NCI-H2081 treated with DMSO at 0.1 percent for 48 hours (cell line): ENCODE results near the gene EXOC3.
"Not testable (repeated sequence)": the region's sequence is repeated elsewhere in the genome, so short reads cannot be mapped to it uniquely, and the experiment has no call there.

Experiments
- DNase-seq: peaks from one replicate; lab custom pipeline; 2025; lab: John Stamatoyannopoulos, UW

The EXOC3 gene

GRCh38 chr5:407051-407450 is 35.9 kb upstream of the EXOC3 start:
- DNase-seq = no peak

- peak; percentile 73 for DNase-seq
These were observed 35.1 kb upstream of the EXOC3 start for GRCh38 chr5:407801-408268.

DNA sequence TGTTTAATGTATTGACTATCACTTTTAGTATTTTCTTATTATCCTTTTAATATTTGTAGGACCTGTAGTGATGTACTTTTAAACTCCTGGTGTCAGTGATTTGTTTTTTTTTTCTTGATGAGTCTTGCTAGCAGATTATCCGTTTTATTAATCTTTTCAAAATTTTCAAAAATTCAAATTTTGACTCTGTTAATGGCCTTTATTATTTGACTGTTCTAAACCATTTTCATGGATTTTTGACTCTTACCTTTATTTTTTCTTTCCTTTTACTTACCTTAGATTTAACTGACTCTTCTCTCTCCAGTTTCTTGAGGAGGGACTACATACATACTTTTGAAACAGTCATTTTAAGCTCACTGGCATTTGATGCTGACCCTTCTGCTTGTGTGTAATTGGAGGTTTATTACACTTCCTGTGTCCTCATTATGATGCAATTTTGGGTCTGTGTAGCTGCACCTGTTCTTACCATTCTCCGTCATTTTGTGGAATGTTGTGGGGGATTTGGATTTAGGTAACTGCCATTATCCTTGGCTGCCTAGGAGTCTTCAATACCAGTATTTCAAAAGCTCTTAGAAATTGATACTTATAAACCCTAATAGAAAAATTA is 32.0 kb upstream of the EXOC3 start:
- DNase-seq = peak; percentile 55

- no peak for DNase-seq
These were observed 31.2 kb upstream of the EXOC3 start for GRCh38 chr5:411728-412127.

DNA sequence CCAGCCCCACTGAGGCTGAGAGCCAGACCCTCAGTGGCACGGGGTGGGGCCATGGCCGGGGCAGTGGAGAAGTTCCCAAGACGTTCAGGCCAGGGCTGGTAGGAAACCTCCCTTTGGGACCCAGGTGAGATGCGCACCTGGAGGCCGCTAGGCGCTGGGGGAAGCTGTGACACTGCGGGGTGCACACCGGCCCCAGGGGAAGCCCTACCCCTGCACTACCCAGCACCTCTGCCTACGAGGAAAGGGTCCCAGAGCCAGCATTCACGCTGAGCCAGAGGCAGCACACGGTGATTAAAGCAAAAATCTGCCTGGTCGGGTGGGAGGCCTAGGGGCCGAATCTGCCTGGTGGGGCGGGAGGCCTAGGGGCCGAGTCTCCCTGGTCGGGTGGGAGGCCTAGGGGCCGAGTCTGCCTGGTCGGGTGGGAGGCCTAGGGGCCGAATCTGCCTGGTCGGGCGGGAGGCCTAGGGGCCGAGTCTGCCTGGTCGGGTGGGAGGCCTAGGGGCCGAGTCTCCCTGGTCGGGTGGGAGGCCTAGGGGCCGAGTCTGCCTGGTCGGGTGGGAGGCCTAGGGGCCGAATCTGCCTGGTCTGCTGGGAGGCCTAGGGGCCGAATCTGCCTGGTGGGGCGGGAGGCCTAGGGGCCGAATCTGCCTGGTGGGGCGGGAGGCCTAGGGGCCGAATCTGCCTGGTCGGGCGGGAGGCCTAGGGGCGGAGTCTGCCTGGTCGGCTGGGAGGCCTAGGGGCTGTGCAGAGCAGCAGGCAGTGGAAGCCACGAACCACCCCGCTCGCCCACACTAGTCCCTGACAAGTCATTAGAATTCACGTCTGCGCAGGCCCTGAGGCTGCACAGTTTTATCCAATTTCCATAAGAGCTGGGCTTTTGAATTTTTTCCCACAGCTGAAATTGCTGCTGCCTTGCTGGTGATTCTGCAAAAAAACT is 27.7 kb upstream of the EXOC3 start:
- DNase-seq = not testable (repeated sequence)

DNA sequence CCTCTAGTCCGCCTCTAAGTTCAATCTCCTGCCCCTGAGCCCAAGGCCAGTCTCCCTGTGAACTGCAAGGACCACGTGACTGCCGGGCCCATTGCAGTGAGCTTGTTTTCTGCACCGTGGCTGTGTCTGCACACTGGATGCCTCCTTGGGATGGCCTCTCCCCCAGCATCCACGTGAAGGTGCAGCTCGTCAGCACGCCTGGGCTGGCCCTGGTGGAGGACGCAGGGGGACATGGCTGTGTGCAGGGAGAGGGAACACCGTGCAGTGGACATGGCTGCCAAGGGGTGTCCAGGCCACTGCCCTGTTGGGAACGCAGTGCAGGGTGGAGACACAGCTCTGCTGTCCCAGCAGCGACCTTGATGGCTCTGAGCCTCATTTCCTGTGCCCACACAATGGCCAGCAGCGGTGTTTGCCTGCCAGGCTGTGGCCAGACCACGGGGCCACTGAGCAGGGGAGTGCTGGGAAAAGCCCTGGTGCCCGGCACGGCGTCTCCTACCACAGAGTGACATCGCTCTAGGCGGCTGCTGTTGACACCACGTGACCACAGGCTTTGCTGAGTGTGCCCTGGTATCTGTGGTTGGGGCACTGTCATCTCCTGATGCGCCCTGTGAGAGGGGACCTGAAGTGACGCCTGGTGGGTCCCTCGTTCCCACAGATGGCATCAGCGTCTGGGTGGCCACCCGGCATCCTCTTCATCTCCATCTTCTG is 26.9 kb upstream of the EXOC3 start:
- no peak for DNase-seq

GRCh38 chr5:416636-416960 is 26.4 kb upstream of the EXOC3 start:
- DNase-seq = no peak

GRCh38 chr5:417301-418161 is 25.4 kb upstream of the EXOC3 start:
- DNase-seq = peak; percentile 88

DNA sequence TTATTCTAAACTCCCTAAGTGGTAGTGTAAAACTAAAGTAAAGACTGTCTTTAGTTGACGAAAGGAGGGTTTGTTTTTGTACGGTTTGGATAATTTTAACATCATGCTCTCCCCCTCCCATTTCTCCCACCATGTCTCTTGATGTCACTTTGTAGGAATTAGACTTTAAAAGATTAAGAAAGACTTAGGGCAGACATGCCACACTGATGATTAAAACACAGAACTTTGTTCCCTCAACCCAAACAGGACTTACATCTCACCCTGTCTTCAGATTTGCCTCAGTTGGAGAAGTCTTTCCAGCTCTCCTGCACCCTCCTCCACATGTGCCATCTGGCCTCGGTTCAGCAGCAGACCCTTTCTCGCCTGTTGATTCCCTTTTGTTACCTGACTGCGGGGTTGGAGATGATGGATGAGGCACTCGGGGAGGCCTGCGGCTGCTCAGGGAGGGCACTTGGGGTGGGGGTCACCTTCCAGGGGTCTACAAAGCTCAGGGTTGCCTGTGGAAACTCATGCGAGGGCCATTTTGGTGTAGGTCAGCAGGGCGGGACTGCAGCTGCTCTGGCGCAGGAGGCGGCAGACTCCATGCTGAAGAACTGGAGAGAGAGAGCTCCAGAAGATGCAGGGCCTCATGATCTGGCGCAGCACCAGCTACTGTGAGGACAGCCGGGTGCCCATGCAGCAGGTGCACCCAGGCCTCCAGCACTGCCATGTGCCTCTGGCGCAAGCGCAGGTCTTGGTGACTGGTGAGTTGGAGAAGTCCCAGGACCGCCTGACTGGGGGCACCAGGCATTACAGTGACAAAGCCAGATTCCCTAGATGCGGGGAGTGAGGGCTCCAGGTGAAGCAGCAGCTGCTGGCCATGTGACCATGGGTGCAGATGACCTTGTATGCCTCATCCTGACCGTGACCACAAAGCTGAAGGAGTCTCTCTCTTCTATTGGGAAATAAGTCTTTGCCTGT is 24.5 kb upstream of the EXOC3 start:
- DNase-seq = peak; percentile 80

GRCh38 chr5:419970-420369 is 23.0 kb upstream of the EXOC3 start:
- no peak for DNase-seq

DNA sequence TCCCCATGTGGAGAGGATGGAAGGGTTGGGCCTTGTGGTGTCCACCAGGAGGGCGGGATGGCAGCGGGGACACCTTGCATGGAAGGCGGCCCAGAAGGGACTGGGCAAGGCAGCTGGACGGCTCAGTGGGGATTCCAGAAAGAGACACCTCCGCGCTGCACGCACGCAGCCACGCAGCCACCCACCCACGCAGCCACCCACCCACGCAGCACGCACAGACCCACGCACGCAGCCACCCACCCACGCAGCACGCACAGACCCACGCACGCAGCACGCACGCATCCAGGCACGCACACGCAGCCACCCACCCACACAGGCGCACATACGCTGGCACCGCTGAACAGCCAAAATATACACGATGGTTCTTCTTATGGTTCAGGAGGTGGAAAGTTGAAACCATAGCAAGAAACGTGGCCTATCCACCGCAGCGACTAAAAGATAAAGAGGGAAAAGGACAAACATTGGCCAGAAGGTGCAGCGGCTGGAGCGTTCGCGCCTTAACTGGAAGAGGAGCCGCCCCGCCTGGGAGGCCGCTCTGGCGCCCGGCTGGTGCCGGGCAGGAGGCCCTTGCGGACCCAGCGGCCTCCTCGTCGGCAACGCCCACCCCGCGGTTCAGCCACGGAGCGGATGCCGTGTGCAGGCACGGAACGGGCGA is 22.2 kb upstream of the EXOC3 start:
- DNase-seq = no peak

DNA sequence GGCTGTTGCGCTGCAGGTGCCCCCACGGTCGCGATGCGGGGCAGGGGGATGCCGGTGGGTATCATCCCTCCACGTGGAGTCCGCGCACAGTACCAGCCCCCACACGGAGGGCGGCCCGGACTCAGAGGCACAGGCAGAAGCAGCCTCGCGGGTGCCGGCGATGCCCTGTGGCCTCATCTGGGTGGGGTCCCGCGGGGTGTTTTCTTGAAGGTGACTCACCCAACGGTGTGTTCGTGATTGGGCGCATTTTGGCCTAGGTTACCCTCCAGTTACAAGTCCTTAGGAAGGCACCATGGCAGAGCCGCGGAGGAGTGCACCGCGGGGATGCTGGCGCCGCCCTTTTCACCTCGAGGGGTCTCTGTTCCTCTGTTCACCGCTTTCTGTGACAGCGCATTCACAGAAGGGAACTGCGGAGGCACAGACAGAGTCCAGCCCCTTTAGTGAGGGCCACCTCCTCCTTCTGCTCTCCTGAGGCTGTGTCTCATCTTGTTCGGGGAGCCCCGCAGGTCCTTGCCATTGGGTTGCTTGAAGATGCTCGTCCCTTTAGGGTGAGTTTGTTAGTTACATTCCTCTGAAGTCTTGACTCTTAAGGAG is 21.6 kb upstream of the EXOC3 start:
- DNase-seq = no peak

- DNase-seq = no peak
These were observed 21.1 kb upstream of the EXOC3 start for GRCh38 chr5:421901-422300.

DNA sequence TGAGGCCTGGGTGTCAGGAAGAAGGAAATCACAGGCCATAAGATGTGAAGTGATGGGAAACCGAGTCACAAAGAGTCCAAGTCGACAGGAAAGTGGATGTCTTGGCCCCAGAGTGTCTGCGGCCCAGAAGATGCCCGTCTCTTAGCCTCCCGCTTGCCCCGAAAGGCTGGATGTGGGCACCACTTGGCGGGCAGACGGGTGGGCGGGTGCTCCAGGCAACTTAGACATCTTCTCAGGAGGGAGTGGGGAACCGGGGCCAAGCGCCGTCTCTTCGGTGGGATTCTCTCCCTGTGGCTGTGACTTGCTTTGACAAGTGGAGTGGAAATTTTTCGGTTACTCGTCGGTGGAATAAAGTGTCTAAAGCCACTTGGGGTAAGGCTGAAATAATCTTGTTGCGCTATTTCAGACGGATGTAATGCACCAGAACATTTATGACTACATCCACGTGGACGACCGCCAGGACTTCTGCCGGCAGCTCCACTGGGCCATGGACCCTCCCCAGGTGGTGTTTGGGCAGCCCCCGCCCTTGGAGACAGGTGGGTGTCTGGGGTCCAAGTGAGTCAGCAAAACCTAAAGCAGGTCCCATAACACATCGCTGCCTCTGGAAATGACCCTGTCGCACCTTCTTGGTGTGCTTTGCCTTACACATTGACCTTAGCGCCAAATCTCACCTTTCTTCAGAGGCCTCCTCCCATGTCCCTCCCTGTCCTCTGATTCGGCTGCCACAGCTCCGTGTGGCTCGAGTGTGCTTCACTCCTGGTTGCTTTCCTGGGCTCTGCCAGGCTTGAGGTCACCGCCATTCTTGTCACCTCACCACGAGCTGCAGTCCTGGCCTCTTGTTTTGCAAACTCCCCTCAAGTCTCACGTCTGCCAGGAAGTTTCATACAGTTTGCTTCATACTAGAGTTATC is 20.4 kb upstream of the EXOC3 start:
- DNase-seq = no peak

DNA sequence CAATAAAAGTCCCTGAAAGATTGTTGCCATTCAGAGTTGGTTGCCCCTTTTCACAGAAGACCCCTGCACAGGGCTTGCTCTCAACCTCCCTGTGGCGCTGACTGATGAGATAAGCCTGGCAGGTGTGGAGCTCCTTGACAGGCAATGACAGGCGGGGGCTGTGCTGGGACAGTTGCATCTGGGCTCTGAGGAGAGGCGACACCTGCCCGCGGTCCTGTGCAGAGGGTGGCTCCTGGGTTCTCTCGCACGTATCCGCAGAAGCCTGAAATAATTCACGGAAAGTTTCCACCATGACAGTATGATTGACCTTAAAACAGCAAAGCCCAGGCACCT is 19.8 kb upstream of the EXOC3 start:
- no peak for DNase-seq

- no peak for DNase-seq
These were observed 19.2 kb upstream of the EXOC3 start for GRCh38 chr5:423626-424261.

GRCh38 chr5:424301-425110 is 18.5 kb upstream of the EXOC3 start:
- no peak for DNase-seq

DNA sequence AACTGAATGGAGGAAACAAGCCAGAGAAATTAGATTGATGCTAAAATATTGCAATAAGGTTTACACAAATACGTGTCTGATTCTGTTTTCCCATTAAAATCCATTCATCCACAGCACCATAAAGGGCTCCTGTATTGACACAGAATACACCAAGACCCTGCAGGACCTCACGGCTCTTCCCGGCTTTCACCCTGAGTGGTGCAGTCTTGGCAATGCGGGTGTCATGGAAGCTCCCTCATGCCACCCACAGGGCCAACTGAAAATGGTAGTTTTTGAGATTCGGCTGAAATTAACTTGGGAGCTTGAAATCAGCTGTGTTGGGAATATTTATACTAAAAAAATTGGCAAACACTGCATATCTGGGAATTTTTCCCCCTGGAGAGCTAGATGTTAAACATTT is 17.3 kb upstream of the EXOC3 start:
- no peak for DNase-seq
